Measurements from ENCODE around the gene ARHGAP12.

ARHGAP12 gene

GRCh38 chr10:31924833-31925232 is 3.8 kb downstream of the ARHGAP12 start:
- Histone ChIP-seq H3K4me3 (ENCODE audit: low read depth, low read length) (no peak overlapping the region), H3K36me3 (no peaks in the 10 kb centered on the region), H3K9me3 (ENCODE audit: severe bottlenecking) (no peaks in the 10 kb centered on the region), H3K27me3 (ENCODE audit: insufficient read depth, low read depth, severe bottlenecking) (no peaks in the 10 kb centered on the region), H3K27ac (no peak overlapping the region)
- DNase-seq: no peak
- no peak for TF ChIP-seq CTCF (IDR thresholded peaks at IDR 0.05; ENCODE audit: low read depth, low read length)

GRCh38 chr10:31923389-31923788 is 5.2 kb downstream of the ARHGAP12 start:
- Histone ChIP-seq H3K27ac (no peak overlapping the region), H3K36me3 (no peaks in the 10 kb centered on the region), H3K9me3 (ENCODE audit: severe bottlenecking) (no peaks in the 10 kb centered on the region), H3K27me3 (ENCODE audit: insufficient read depth, low read depth, severe bottlenecking) (no peaks in the 10 kb centered on the region), H3K4me3 (ENCODE audit: low read depth, low read length) (no peak overlapping the region)
- no peak for DNase-seq
- no peak for TF ChIP-seq CTCF (IDR thresholded peaks at IDR 0.05; ENCODE audit: low read depth, low read length)

- H3K27me3 ChIP-seq (ENCODE audit: insufficient read depth, low read depth, severe bottlenecking): no peaks in the 10 kb centered on the region
- no peaks in the 10 kb centered on the region for H3K9me3 ChIP-seq (ENCODE audit: severe bottlenecking)
- no peak overlapping the region for H3K27ac ChIP-seq
- DNase-seq: no peak
- H3K36me3 ChIP-seq: no peaks in the 10 kb centered on the region
- TF ChIP-seq CTCF (IDR thresholded peaks at IDR 0.05; ENCODE audit: low read depth, low read length): no peak
- H3K4me3 ChIP-seq (ENCODE audit: low read depth, low read length): no peak overlapping the region
Observed at GRCh38 chr10:31921031-31921430, 7.6 kb downstream of the ARHGAP12 start.

- Histone ChIP-seq H3K27me3 (ENCODE audit: insufficient read depth, low read depth, severe bottlenecking) (no peaks in the 10 kb centered on the region), H3K4me3 (ENCODE audit: low read depth, low read length) (no peak overlapping the region), H3K27ac (no peak overlapping the region), H3K36me3 (no peaks in the 10 kb centered on the region), H3K9me3 (ENCODE audit: severe bottlenecking) (no peaks in the 10 kb centered on the region)
- TF ChIP-seq CTCF (IDR thresholded peaks at IDR 0.05; ENCODE audit: low read depth, low read length): no peak
- DNase-seq: no peak
Observed at GRCh38 chr10:31920538-31920937, 8.1 kb downstream of the ARHGAP12 start.

GRCh38 chr10:31918671-31919409 is 9.8 kb downstream of the ARHGAP12 start:
- Histone ChIP-seq H3K27ac (no peak overlapping the region), H3K4me3 (ENCODE audit: low read depth, low read length) (no peak overlapping the region), H3K27me3 (ENCODE audit: insufficient read depth, low read depth, severe bottlenecking) (no peaks in the 10 kb centered on the region), H3K36me3 (no peaks in the 10 kb centered on the region), H3K9me3 (ENCODE audit: severe bottlenecking) (no peaks in the 10 kb centered on the region)
- no peak for TF ChIP-seq CTCF (IDR thresholded peaks at IDR 0.05; ENCODE audit: low read depth, low read length)
- no peak for DNase-seq

- no peak for TF ChIP-seq CTCF (IDR thresholded peaks at IDR 0.05; ENCODE audit: low read depth, low read length)
- Histone ChIP-seq H3K27ac (no peak overlapping the region), H3K4me3 (ENCODE audit: low read depth, low read length) (no peak overlapping the region), H3K9me3 (ENCODE audit: severe bottlenecking) (no peaks in the 10 kb centered on the region), H3K27me3 (ENCODE audit: insufficient read depth, low read depth, severe bottlenecking) (no peaks in the 10 kb centered on the region), H3K36me3 (no peaks in the 10 kb centered on the region)
- no peak for DNase-seq
Observed at GRCh38 chr10:31914370-31914769, 14.3 kb downstream of the ARHGAP12 start.
